SK-N-SH treated with all-trans-retinoic acid at 6 μM for 48 hours (cell line): Measurements from ENCODE around the gene TCTN1.
"Not testable (repeated sequence)": the region's sequence is repeated elsewhere in the genome, so short reads cannot be mapped to it uniquely, and the experiment has no call there.

ENCODE experiments used
- ATAC-seq: fragments of 200-7000 bp; cut with Tn5 transposase; 3 replicates; pipeline ENCODE4 v1.9.1; 2020; ENCODE audit warnings: mild to moderate bottlenecking, moderate library complexity
- ARNTL ChIP-seq: fragments of 450-650 bp; formaldehyde crosslinking; IDR thresholded peaks from 2 replicates; pipeline ENCODE4 v1.5.0; 2020; ENCODE audit warnings: low read depth, mild to moderate bottlenecking, moderate library complexity, borderline replicate concordance
- BACH2 ChIP-seq: fragments of 250-450 bp; sonication (Bioruptor Pico); IDR thresholded peaks from 2 replicates; pipeline ENCODE4 v1.9.0; 2021; ENCODE audit warnings: mild to moderate bottlenecking, borderline replicate concordance
- CSDC2 ChIP-seq: fragments of 250-450 bp; sonication (Bioruptor Pico); IDR thresholded peaks from 2 replicates; pipeline ENCODE4 v1.5.0; 2020; ENCODE audit warnings: mild to moderate bottlenecking, moderate library complexity
- ESRRG ChIP-seq: fragments of 250-450 bp; sonication (Bioruptor Pico); IDR thresholded peaks from 2 replicates; pipeline ENCODE4 v1.6.1; 2021; ENCODE audit warnings: mild to moderate bottlenecking
- GLIS3 ChIP-seq: fragments of 250-450 bp; sonication (Bioruptor Pico); IDR thresholded peaks from 2 replicates; pipeline ENCODE4 v1.5.0; 2020; ENCODE audit warnings: mild to moderate bottlenecking, moderate library complexity
- ISL1 ChIP-seq: fragments of 250-450 bp; sonication (Bioruptor Pico); IDR thresholded peaks from 2 replicates; pipeline ENCODE4 v2.1.2; 2022; ENCODE audit warnings: mild to moderate bottlenecking, moderate library complexity
- OSR1 ChIP-seq: fragments of 250-450 bp; sonication (Bioruptor Pico); IDR thresholded peaks from 2 replicates; pipeline ENCODE4 v1.8.0; 2022; ENCODE audit warnings: moderate library complexity, mild to moderate bottlenecking, inconsistent platforms
- PPARA ChIP-seq: fragments of 250-450 bp; sonication (Bioruptor Pico); IDR thresholded peaks from 2 replicates; pipeline ENCODE4 v1.5.0; 2020; ENCODE audit warnings: mild to moderate bottlenecking, borderline replicate concordance
- RARB ChIP-seq: fragments of 250-450 bp; sonication (Bioruptor Pico); IDR thresholded peaks from 2 replicates; pipeline ENCODE4 v1.8.0; 2021; ENCODE audit warnings: mild to moderate bottlenecking, moderate library complexity
- SNAI2 ChIP-seq: fragments of 250-450 bp; sonication (Bioruptor Pico); IDR thresholded peaks from 2 replicates; pipeline ENCODE4 v1.5.0; 2020; ENCODE audit warnings: mild to moderate bottlenecking, moderate library complexity
- TCF4 ChIP-seq: fragments of 250-450 bp; sonication (Bioruptor Pico); IDR thresholded peaks from 2 replicates; pipeline ENCODE4 v1.8.0; 2021; ENCODE audit warnings: mild to moderate bottlenecking, moderate library complexity, borderline replicate concordance
- TOX ChIP-seq: fragments of 250-450 bp; sonication (Bioruptor Pico); IDR thresholded peaks from 2 replicates; pipeline ENCODE4 v1.8.0; 2021; ENCODE audit warnings: mild to moderate bottlenecking, moderate library complexity, borderline replicate concordance
- ZC3H10 ChIP-seq: fragments of 250-450 bp; sonication (Bioruptor Pico); IDR thresholded peaks from 2 replicates; pipeline ENCODE4 v1.5.1; 2021; ENCODE audit warnings: mild to moderate bottlenecking, moderate library complexity
- ZFP30 ChIP-seq: fragments of 450-650 bp; formaldehyde crosslinking; IDR thresholded peaks from 2 replicates; pipeline ENCODE4 v1.5.0; 2022; ENCODE audit warnings: mild to moderate bottlenecking, moderate library complexity
- ZNF565 ChIP-seq: fragments of 450-650 bp; formaldehyde crosslinking; conservative IDR thresholded peaks from 2 replicates; pipeline ENCODE4 v1.5.0; 2020; ENCODE audit warnings: low read depth, mild to moderate bottlenecking, moderate library complexity
- ZNF8 ChIP-seq: fragments of 450-650 bp; formaldehyde crosslinking; IDR thresholded peaks from 2 replicates; pipeline ENCODE4 v1.5.0; 2020; ENCODE audit warnings: mild to moderate bottlenecking, moderate library complexity
- TF ChIP-seq, protein P1 (sequence below): fragments of 250-450 bp; sonication (Bioruptor Pico); IDR thresholded peaks from 2 replicates; pipeline ENCODE4 v1.5.1; 2021; ENCODE audit warnings: mild to moderate bottlenecking, moderate library complexity
- TF ChIP-seq, protein P2 (sequence below): fragments of 250-450 bp; sonication (Bioruptor Pico); IDR thresholded peaks from 2 replicates; pipeline ENCODE4 v1.5.1; 2020; ENCODE audit warnings: low read depth, mild to moderate bottlenecking, moderate library complexity
- TF ChIP-seq, protein P3 (sequence below): fragments of 250-450 bp; sonication (Bioruptor Pico); IDR thresholded peaks from 2 replicates; pipeline ENCODE4 v1.8.0; 2021; ENCODE audit warnings: low read depth, mild to moderate bottlenecking, moderate library complexity, borderline replicate concordance
- TF ChIP-seq, protein P4 (sequence below): fragments of 250-450 bp; sonication (Bioruptor Pico); IDR thresholded peaks from 2 replicates; pipeline ENCODE4 v1.8.0; 2020; ENCODE audit warnings: mild to moderate bottlenecking, moderate library complexity, borderline replicate concordance
- TF ChIP-seq, protein P5 (sequence below): fragments of 250-450 bp; sonication (Bioruptor Pico); IDR thresholded peaks from 2 replicates; pipeline ENCODE4 v1.5.0; 2020; ENCODE audit warnings: mild to moderate bottlenecking, moderate library complexity

Gene TCTN1

DNA sequence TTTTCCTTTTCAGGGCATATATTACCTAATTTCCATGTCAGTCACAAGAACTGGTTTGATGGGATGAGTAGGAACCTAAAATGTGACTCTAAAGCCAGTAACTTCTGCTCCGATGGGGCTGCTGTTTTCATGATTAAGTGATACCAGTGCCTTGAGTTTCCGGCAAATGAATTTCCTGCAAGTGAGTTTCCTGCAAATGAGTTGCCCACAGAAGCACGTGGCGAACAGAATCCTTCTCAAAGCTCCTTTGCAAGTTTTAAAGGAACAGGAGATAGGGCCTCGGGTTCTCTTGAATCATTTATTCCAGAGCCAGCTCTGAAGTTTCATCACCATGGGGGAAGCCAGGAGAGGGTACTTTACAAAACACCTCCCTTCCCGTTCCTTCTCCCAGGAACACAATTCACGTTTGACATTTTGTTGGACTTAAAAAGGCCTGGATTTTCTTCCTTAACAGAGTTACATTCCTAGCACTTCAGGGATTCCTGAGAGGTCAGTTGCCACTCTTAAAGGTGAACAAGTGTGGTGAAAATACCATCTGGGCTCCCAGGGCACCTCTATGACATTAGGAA is 28.6 kb upstream of the TCTN1 start:
- no peak for TF ChIP-seq ZNF8
- ATAC-seq: no peak

DNA sequence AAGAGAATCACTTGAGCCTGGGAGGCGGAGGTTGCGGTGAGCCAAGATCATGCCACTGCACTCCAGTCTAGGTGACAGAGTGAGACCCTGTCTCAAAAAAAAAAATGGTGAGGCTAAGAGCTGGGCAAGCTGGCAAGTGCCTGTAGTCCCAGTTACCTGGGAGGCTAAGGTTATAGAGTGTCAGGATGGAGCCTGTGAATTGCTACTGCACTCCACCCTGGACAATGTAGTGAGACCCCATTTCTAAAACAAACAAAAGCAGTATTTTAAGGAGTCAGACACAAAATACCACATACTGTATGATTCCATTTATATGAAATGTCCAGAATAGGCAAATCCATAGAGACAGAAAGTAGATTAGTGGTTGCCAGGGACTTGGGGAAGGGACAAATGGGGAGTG is 26.8 kb upstream of the TCTN1 start:
- not testable (repeated sequence) for ATAC-seq

DNA sequence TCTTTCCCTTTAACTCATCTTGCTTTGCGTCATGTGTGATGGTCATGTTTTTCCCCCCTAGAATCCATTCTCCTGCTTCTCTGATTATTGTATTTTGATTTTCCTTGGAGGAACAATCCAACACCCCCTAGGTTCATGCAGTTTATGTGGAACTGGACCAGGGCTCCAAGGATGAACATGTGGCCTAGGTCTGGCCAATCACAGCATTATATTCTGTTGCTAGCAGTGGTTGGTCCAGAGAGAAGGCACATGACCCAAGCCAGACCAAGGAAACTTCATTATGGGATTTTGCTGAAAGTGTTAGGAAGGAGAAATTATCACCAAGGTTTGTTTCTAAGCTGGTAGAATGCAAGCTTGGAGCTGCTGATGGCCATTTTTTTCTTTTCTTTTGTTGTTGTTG is 23.9 kb upstream of the TCTN1 start:
- TF ChIP-seq TCF4 (CRISPR knock-in tag) (no peak), ISL1 (CRISPR knock-in tag) (no peak), SNAI2 (CRISPR knock-in tag) (no peak), ZC3H10 (no peak), ESRRG (CRISPR knock-in tag) (no peak), ARNTL (CRISPR knock-in tag) (no peak), CSDC2 (no peak), TOX (CRISPR knock-in tag) (no peak), BACH2 (CRISPR knock-in tag) (no peak), ZNF8 (no peak), PPARA (CRISPR knock-in tag) (no peak), OSR1 (CRISPR knock-in tag) (no peak), ZFP30 (CRISPR knock-in tag) (no peak), GLIS3 (CRISPR knock-in tag) (no peak), ZNF565 (CRISPR knock-in tag) (no peak)
- TF ChIP-seq, protein P1, sequence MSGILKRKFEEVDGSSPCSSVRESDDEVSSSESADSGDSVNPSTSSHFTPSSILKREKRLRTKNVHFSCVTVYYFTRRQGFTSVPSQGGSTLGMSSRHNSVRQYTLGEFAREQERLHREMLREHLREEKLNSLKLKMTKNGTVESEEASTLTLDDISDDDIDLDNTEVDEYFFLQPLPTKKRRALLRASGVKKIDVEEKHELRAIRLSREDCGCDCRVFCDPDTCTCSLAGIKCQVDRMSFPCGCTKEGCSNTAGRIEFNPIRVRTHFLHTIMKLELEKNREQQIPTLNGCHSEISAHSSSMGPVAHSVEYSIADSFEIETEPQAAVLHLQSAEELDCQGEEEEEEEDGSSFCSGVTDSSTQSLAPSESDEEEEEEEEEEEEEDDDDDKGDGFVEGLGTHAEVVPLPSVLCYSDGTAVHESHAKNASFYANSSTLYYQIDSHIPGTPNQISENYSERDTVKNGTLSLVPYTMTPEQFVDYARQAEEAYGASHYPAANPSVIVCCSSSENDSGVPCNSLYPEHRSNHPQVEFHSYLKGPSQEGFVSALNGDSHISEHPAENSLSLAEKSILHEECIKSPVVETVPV: no peak
- TF ChIP-seq, protein P2, sequence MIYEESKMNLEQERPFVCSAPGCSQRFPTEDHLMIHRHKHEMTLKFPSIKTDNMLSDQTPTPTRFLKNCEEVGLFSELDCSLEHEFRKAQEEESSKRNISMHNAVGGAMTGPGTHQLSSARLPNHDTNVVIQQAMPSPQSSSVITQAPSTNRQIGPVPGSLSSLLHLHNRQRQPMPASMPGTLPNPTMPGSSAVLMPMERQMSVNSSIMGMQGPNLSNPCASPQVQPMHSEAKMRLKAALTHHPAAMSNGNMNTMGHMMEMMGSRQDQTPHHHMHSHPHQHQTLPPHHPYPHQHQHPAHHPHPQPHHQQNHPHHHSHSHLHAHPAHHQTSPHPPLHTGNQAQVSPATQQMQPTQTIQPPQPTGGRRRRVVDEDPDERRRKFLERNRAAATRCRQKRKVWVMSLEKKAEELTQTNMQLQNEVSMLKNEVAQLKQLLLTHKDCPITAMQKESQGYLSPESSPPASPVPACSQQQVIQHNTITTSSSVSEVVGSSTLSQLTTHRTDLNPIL (CRISPR knock-in tag): no peak
- TF ChIP-seq, protein P3, sequence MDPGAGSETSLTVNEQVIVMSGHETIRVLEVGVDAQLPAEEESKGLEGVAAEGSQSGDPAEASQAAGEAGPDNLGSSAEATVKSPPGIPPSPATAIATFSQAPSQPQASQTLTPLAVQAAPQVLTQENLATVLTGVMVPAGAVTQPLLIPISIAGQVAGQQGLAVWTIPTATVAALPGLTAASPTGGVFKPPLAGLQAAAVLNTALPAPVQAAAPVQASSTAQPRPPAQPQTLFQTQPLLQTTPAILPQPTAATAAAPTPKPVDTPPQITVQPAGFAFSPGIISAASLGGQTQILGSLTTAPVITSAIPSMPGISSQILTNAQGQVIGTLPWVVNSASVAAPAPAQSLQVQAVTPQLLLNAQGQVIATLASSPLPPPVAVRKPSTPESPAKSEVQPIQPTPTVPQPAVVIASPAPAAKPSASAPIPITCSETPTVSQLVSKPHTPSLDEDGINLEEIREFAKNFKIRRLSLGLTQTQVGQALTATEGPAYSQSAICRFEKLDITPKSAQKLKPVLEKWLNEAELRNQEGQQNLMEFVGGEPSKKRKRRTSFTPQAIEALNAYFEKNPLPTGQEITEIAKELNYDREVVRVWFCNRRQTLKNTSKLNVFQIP (CRISPR knock-in tag): no peak
- TF ChIP-seq, protein P4, sequence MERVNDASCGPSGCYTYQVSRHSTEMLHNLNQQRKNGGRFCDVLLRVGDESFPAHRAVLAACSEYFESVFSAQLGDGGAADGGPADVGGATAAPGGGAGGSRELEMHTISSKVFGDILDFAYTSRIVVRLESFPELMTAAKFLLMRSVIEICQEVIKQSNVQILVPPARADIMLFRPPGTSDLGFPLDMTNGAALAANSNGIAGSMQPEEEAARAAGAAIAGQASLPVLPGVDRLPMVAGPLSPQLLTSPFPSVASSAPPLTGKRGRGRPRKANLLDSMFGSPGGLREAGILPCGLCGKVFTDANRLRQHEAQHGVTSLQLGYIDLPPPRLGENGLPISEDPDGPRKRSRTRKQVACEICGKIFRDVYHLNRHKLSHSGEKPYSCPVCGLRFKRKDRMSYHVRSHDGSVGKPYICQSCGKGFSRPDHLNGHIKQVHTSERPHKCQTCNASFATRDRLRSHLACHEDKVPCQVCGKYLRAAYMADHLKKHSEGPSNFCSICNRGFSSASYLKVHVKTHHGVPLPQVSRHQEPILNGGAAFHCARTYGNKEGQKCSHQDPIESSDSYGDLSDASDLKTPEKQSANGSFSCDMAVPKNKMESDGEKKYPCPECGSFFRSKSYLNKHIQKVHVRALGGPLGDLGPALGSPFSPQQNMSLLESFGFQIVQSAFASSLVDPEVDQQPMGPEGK (CRISPR knock-in tag): no peak
- no peak for ATAC-seq

DNA sequence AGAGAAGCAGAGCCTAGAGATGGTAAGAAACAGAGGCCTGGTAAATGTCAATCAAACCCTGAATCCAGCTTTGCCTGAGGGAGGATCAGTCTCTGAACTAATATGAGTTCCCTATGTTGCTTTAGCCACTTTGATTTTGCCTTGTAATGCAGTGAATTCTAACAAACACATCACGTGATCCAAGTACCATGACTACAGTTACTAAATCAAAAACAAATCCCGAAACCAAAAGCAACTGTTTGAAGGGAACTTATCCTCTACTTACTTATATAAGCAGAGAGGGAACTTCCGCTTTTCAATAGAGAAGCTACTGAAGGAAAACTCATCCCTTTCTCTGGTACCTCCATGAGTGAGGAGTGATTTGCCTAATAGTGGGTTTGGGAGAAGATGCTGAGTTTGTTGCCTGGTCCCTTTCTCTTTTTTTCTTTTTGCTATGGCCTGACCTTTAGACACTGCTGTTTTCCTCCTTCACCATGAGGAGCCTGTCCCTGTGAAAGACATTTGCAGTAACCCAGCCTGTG is 23.1 kb upstream of the TCTN1 start:
- ATAC-seq: peak; percentile 44
- TF ChIP-seq ZNF565 (CRISPR knock-in tag) (no peak), TOX (CRISPR knock-in tag) (no peak), ZFP30 (CRISPR knock-in tag) (no peak), OSR1 (CRISPR knock-in tag) (no peak), GLIS3 (CRISPR knock-in tag) (no peak), ISL1 (CRISPR knock-in tag) (no peak), BACH2 (CRISPR knock-in tag) (no peak), RARB (CRISPR knock-in tag) (no peak), TCF4 (CRISPR knock-in tag) (no peak), PPARA (CRISPR knock-in tag) (no peak), ZC3H10 (no peak)
- TF ChIP-seq, protein P5, sequence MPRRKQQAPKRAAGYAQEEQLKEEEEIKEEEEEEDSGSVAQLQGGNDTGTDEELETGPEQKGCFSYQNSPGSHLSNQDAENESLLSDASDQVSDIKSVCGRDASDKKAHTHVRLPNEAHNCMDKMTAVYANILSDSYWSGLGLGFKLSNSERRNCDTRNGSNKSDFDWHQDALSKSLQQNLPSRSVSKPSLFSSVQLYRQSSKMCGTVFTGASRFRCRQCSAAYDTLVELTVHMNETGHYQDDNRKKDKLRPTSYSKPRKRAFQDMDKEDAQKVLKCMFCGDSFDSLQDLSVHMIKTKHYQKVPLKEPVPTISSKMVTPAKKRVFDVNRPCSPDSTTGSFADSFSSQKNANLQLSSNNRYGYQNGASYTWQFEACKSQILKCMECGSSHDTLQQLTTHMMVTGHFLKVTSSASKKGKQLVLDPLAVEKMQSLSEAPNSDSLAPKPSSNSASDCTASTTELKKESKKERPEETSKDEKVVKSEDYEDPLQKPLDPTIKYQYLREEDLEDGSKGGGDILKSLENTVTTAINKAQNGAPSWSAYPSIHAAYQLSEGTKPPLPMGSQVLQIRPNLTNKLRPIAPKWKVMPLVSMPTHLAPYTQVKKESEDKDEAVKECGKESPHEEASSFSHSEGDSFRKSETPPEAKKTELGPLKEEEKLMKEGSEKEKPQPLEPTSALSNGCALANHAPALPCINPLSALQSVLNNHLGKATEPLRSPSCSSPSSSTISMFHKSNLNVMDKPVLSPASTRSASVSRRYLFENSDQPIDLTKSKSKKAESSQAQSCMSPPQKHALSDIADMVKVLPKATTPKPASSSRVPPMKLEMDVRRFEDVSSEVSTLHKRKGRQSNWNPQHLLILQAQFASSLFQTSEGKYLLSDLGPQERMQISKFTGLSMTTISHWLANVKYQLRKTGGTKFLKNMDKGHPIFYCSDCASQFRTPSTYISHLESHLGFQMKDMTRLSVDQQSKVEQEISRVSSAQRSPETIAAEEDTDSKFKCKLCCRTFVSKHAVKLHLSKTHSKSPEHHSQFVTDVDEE (CRISPR knock-in tag): no peak
- TF ChIP-seq, all 23 proteins: peak for 0
